ENCODE measurements around the gene C5orf22.

GRCh38 chr5:31596354-31596753 is 64.3 kb downstream of the C5orf22 start:
- no peak for TF ChIP-seq CTCF (IDR thresholded peaks at IDR 0.05)
- TF ChIP-seq POLR2A (IDR thresholded peaks at IDR 0.05) = no peak
- TF ChIP-seq EP300 (IDR thresholded peaks at IDR 0.05) = no peak
